GM19023 (cell line): Measurements from ENCODE around the gene SRRM5.

Source experiments
- ATAC-seq: cut with Tn5 transposase; IDR thresholded peaks from one replicate; pipeline ENCODE4 v1.9.1; 2021; ENCODE audit warnings: mild to moderate bottlenecking, moderate library complexity; ENCODE audit not compliant: unreplicated experiment

Gene SRRM5

GRCh38 chr19:43664018-43664417 is 52.1 kb downstream of the SRRM5 start:
- no peak for ATAC-seq
